Measurements from ENCODE around the gene FUNDC2.
A peak's percentile ranks its signal among the peaks of the same experiment; 100 is the strongest.

Gene FUNDC2

GRCh38 chrX:155026727-155027508, at the start of gene FUNDC2:
Gene FUNDC2 (plus strand): TSS chrX:155026844. CDS start chrX:155026939, 95 bp downstream.
- Histone ChIP-seq H3K9ac (ENCODE audit: low read length) (peak within 1 kb of the TSS; percentile 98), H3K4me3 (ENCODE audit: low read depth, low read length) (peak within 1 kb of the TSS; percentile 80), H3K4me1 (ENCODE audit: control insufficient read depth, insufficient read depth, low read length) (no peaks in the 10 kb centered on the region; the same call in 1 of the 2 replicates), H3K27ac (ENCODE audit: low read depth, low read length) (peak within 1 kb of the TSS; percentile 89; the same call in 1 of the 2 replicates), H3K27me3 (ENCODE audit: control insufficient read depth, insufficient read depth, low read length) (no peaks in the 10 kb centered on the region; the same call in 1 of the 2 replicates), H3K36me3 (ENCODE audit: control insufficient read depth, insufficient read depth, low read length) (no peaks in the 10 kb centered on the region), H3K9me3 (ENCODE audit: control insufficient read depth, insufficient read depth, low read depth, low read length) (peaks cover 5% of the 10 kb centered on the region; the same call in 1 of the 2 replicates)

GRCh38 chrX:154979629-154980028, 47.0 kb upstream of the FUNDC2 start:
- Histone ChIP-seq H3K4me1 (ENCODE audit: control insufficient read depth, insufficient read depth, low read length) (no peaks in the 10 kb centered on the region), H3K9me3 (ENCODE audit: control insufficient read depth, insufficient read depth, low read depth, low read length) (peaks cover 11% of the 10 kb centered on the region; the same call in 1 of the 2 replicates), H3K27ac (ENCODE audit: low read depth, low read length) (no peak overlapping the region), H3K9ac (ENCODE audit: low read length) (no peak overlapping the region), H3K27me3 (ENCODE audit: control insufficient read depth, insufficient read depth, low read length) (no peaks in the 10 kb centered on the region), H3K4me3 (ENCODE audit: low read depth, low read length) (no peak overlapping the region), H3K36me3 (ENCODE audit: control insufficient read depth, insufficient read depth, low read length) (no peaks in the 10 kb centered on the region)

- H3K9ac ChIP-seq (ENCODE audit: low read length): no peak overlapping the region
- no peaks in the 10 kb centered on the region for H3K36me3 ChIP-seq (ENCODE audit: control insufficient read depth, insufficient read depth, low read length)
- H3K4me1 ChIP-seq (ENCODE audit: control insufficient read depth, insufficient read depth, low read length): no peaks in the 10 kb centered on the region
- H3K27me3 ChIP-seq (ENCODE audit: control insufficient read depth, insufficient read depth, low read length): no peaks in the 10 kb centered on the region
- H3K9me3 ChIP-seq (ENCODE audit: control insufficient read depth, insufficient read depth, low read depth, low read length): peaks cover 10% of the 10 kb centered on the region; the same call in 1 of the 2 replicates
- H3K4me3 ChIP-seq (ENCODE audit: low read depth, low read length): no peak overlapping the region
- no peak overlapping the region for H3K27ac ChIP-seq (ENCODE audit: low read depth, low read length)
These were observed 46.1 kb upstream of the FUNDC2 start for GRCh38 chrX:154980330-154981115.

- Histone ChIP-seq H3K4me3 (ENCODE audit: low read depth, low read length) (no peak overlapping the region), H3K9me3 (ENCODE audit: control insufficient read depth, insufficient read depth, low read depth, low read length) (peaks cover 10% of the 10 kb centered on the region; the same call in 1 of the 2 replicates), H3K36me3 (ENCODE audit: control insufficient read depth, insufficient read depth, low read length) (no peaks in the 10 kb centered on the region), H3K9ac (ENCODE audit: low read length) (no peak overlapping the region), H3K4me1 (ENCODE audit: control insufficient read depth, insufficient read depth, low read length) (no peaks in the 10 kb centered on the region), H3K27me3 (ENCODE audit: control insufficient read depth, insufficient read depth, low read length) (no peaks in the 10 kb centered on the region), H3K27ac (ENCODE audit: low read depth, low read length) (no peak overlapping the region)
These were observed 45.6 kb upstream of the FUNDC2 start for GRCh38 chrX:154981116-154981411.

GRCh38 chrX:154986826-154987575, 39.6 kb upstream of the FUNDC2 start:
- Histone ChIP-seq H3K36me3 (ENCODE audit: control insufficient read depth, insufficient read depth, low read length) (no peaks in the 10 kb centered on the region), H3K4me3 (ENCODE audit: low read depth, low read length) (no peak overlapping the region), H3K27ac (ENCODE audit: low read depth, low read length) (no peak overlapping the region), H3K4me1 (ENCODE audit: control insufficient read depth, insufficient read depth, low read length) (peaks cover 5% of the 10 kb centered on the region; the same call in 1 of the 2 replicates), H3K9me3 (ENCODE audit: control insufficient read depth, insufficient read depth, low read depth, low read length) (peaks cover 2% of the 10 kb centered on the region; the same call in 1 of the 2 replicates), H3K27me3 (ENCODE audit: control insufficient read depth, insufficient read depth, low read length) (no peaks in the 10 kb centered on the region), H3K9ac (ENCODE audit: low read length) (no peak overlapping the region)

GRCh38 chrX:154987940-154988339, 38.7 kb upstream of the FUNDC2 start:
- Histone ChIP-seq H3K27ac (ENCODE audit: low read depth, low read length) (no peak overlapping the region), H3K9me3 (ENCODE audit: control insufficient read depth, insufficient read depth, low read depth, low read length) (peaks cover 2% of the 10 kb centered on the region; the same call in 1 of the 2 replicates), H3K27me3 (ENCODE audit: control insufficient read depth, insufficient read depth, low read length) (no peaks in the 10 kb centered on the region), H3K9ac (ENCODE audit: low read length) (no peak overlapping the region), H3K4me1 (ENCODE audit: control insufficient read depth, insufficient read depth, low read length) (peaks cover 5% of the 10 kb centered on the region; the same call in 1 of the 2 replicates), H3K4me3 (ENCODE audit: low read depth, low read length) (no peak overlapping the region), H3K36me3 (ENCODE audit: control insufficient read depth, insufficient read depth, low read length) (no peaks in the 10 kb centered on the region)

- Histone ChIP-seq H3K27me3 (ENCODE audit: control insufficient read depth, insufficient read depth, low read length) (no peaks in the 10 kb centered on the region), H3K9me3 (ENCODE audit: control insufficient read depth, insufficient read depth, low read depth, low read length) (peaks cover 2% of the 10 kb centered on the region; the same call in 1 of the 2 replicates)
These were observed 37.9 kb upstream of the FUNDC2 start for GRCh38 chrX:154988719-154989118.

GRCh38 chrX:154990496-154990895, 36.1 kb upstream of the FUNDC2 start:
- Histone ChIP-seq H3K9ac (ENCODE audit: low read length) (no peak overlapping the region), H3K9me3 (ENCODE audit: control insufficient read depth, insufficient read depth, low read depth, low read length) (peaks cover under 1% of the 10 kb centered on the region; the same call in 1 of the 2 replicates), H3K4me1 (ENCODE audit: control insufficient read depth, insufficient read depth, low read length) (peaks cover 5% of the 10 kb centered on the region; the same call in 1 of the 2 replicates), H3K36me3 (ENCODE audit: control insufficient read depth, insufficient read depth, low read length) (no peaks in the 10 kb centered on the region), H3K27ac (ENCODE audit: low read depth, low read length) (no peak overlapping the region), H3K27me3 (ENCODE audit: control insufficient read depth, insufficient read depth, low read length) (no peaks in the 10 kb centered on the region), H3K4me3 (ENCODE audit: low read depth, low read length) (no peak overlapping the region)

More at GRCh38 chrX:154988719-154989118, 37.9 kb upstream of the FUNDC2 start:
- H3K27ac ChIP-seq (ENCODE audit: low read depth, low read length): no peak overlapping the region
- no peak overlapping the region for H3K4me3 ChIP-seq (ENCODE audit: low read depth, low read length)
- no peak overlapping the region for H3K9ac ChIP-seq (ENCODE audit: low read length)
- no peaks in the 10 kb centered on the region for H3K36me3 ChIP-seq (ENCODE audit: control insufficient read depth, insufficient read depth, low read length)
- H3K4me1 ChIP-seq (ENCODE audit: control insufficient read depth, insufficient read depth, low read length): peaks cover 5% of the 10 kb centered on the region; the same call in 1 of the 2 replicates

GRCh38 chrX:154991039-154991438, 35.6 kb upstream of the FUNDC2 start:
- H3K27me3 ChIP-seq (ENCODE audit: control insufficient read depth, insufficient read depth, low read length): no peaks in the 10 kb centered on the region
- no peaks in the 10 kb centered on the region for H3K36me3 ChIP-seq (ENCODE audit: control insufficient read depth, insufficient read depth, low read length)
- no peak overlapping the region for H3K27ac ChIP-seq (ENCODE audit: low read depth, low read length)
- H3K4me1 ChIP-seq (ENCODE audit: control insufficient read depth, insufficient read depth, low read length): peaks cover 5% of the 10 kb centered on the region; the same call in 1 of the 2 replicates
- H3K9me3 ChIP-seq (ENCODE audit: control insufficient read depth, insufficient read depth, low read depth, low read length): no peaks in the 10 kb centered on the region; the same call in 1 of the 2 replicates
- no peak overlapping the region for H3K4me3 ChIP-seq (ENCODE audit: low read depth, low read length)
- no peak overlapping the region for H3K9ac ChIP-seq (ENCODE audit: low read length)

- H3K27ac ChIP-seq (ENCODE audit: low read depth, low read length): no peak overlapping the region
- no peaks in the 10 kb centered on the region for H3K27me3 ChIP-seq (ENCODE audit: control insufficient read depth, insufficient read depth, low read length)
- no peak overlapping the region for H3K4me3 ChIP-seq (ENCODE audit: low read depth, low read length)
- H3K9me3 ChIP-seq (ENCODE audit: control insufficient read depth, insufficient read depth, low read depth, low read length): no peaks in the 10 kb centered on the region; the same call in 1 of the 2 replicates
- peaks cover 5% of the 10 kb centered on the region; the same call in 1 of the 2 replicates for H3K4me1 ChIP-seq (ENCODE audit: control insufficient read depth, insufficient read depth, low read length)
- no peaks in the 10 kb centered on the region for H3K36me3 ChIP-seq (ENCODE audit: control insufficient read depth, insufficient read depth, low read length)
- H3K9ac ChIP-seq (ENCODE audit: low read length): no peak overlapping the region
These were observed 35.2 kb upstream of the FUNDC2 start for GRCh38 chrX:154991476-154991875.
